Body of pancreas (tissue), 4 donors: ENCODE data around the gene TAOK3.
A peak's percentile ranks its signal among the peaks of the same experiment; 100 is the strongest.

Experiments
- POLR2A ChIP-seq, 3 donors: fragments of 450-650 bp; IDR thresholded peaks; one replicate each; pipeline ENCODE4 v1.6.1; 2016; ENCODE audit warnings: antibody characterized with exemption in 3 of 3, mild to moderate bottlenecking in 2 of 3
- TF ChIP-seq, protein P1 (sequence below), 7 experiments: fragments of 450-650 bp in 4 of 7; fragments of 200-600 bp in 3 of 7; sonication (generic) in 3 of 7; IDR thresholded peaks; one replicate each; pipeline ENCODE4 v1.5.1; 2016 to 2019; ENCODE audit warnings: antibody characterized with exemption in 7 of 7

DNA sequence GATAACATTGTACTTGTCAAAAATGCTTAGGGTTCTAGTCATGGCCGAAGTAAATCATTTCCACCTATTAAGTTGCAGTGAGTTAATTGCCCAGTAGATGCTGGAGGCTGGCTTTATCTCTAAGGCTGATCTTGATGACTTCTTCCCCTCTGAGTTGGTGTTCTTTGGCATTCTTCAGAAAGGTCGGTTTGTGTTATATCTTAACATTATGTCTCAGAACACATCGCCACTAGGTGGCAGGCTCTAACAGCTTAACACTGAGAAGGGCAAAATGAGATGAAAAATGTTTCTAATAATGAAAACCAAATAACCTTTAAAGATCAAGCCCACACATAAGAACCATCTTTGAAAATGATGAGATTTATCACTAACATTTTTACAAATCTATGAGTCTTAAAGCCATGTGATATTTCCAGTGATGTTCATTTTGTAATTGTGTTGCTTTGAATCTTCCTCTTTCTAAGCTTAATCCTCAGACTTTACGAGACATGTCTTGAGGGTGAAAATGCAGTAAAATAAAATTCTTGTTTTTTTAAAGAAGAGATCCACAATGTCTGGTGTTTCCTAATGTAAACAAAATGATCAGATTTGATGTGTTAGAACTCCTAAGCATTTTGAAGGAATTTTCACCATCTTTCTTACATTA lies 32.3 kb upstream of the TAOK3 start:
- TF ChIP-seq, protein P1, sequence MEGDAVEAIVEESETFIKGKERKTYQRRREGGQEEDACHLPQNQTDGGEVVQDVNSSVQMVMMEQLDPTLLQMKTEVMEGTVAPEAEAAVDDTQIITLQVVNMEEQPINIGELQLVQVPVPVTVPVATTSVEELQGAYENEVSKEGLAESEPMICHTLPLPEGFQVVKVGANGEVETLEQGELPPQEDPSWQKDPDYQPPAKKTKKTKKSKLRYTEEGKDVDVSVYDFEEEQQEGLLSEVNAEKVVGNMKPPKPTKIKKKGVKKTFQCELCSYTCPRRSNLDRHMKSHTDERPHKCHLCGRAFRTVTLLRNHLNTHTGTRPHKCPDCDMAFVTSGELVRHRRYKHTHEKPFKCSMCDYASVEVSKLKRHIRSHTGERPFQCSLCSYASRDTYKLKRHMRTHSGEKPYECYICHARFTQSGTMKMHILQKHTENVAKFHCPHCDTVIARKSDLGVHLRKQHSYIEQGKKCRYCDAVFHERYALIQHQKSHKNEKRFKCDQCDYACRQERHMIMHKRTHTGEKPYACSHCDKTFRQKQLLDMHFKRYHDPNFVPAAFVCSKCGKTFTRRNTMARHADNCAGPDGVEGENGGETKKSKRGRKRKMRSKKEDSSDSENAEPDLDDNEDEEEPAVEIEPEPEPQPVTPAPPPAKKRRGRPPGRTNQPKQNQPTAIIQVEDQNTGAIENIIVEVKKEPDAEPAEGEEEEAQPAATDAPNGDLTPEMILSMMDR (IDR thresholded peaks at IDR 0.05): peak; percentile 12 to 81 (median 69)
- TF ChIP-seq POLR2A (IDR thresholded peaks at IDR 0.05): no peak
